HepG2 (cell line): ENCODE results near the gene TOR4A. TPM values are rescaled to one million over a fixed set of nuclear protein-coding genes. Genes with fewer than 3 reads are reported as not detected.

ENCODE experiments used
- CTCF ChIP-seq: sonication (generic); formaldehyde crosslinking; IDR thresholded peaks from 2 replicates; pipeline ENCODE4 v1.5.0; 2020; ENCODE audit warnings: mild to moderate bottlenecking, missing genetic modification reagents, moderate library complexity
- ESRRA ChIP-seq: sonication (generic); formaldehyde crosslinking; IDR thresholded peaks from 2 replicates; pipeline ENCODE4 v1.5.1; 2020; ENCODE audit warnings: mild to moderate bottlenecking, low read depth, missing genetic modification reagents
- GTF3A ChIP-seq: sonication (generic); formaldehyde crosslinking; conservative IDR thresholded peaks from 2 replicates; pipeline ENCODE4 v1.4.0; 2020; ENCODE audit warnings: mild to moderate bottlenecking, missing genetic modification reagents
- KDM3A ChIP-seq: IDR thresholded peaks from 2 replicates; pipeline ENCODE4 v1.6.1; 2018; ENCODE audit warnings: low read depth, missing compliant biosample characterization
- MATR3 ChIP-seq: sonication (generic); formaldehyde crosslinking; IDR thresholded peaks from 2 replicates; pipeline ENCODE4 v1.4.0; 2020; ENCODE audit warnings: missing genetic modification reagents
- MZF1 ChIP-seq: sonication (generic); formaldehyde crosslinking; IDR thresholded peaks from 2 replicates; pipeline ENCODE4 v1.8.1; 2023; ENCODE audit warnings: mild to moderate bottlenecking, missing genetic modification reagents, borderline replicate concordance
- PATZ1 ChIP-seq: sonication (generic); formaldehyde crosslinking; IDR thresholded peaks from 2 replicates; pipeline ENCODE4 v1.4.0; 2020; ENCODE audit warnings: missing genetic modification reagents
- PTBP1 ChIP-seq: fragments of 200-400 bp; formaldehyde crosslinking; IDR thresholded peaks from 2 replicates; pipeline ENCODE4 v1.6.1; 2018; ENCODE audit warnings: low read length, low read depth; ENCODE audit not compliant: poor library complexity, severe bottlenecking
- RFXAP ChIP-seq: sonication (generic); formaldehyde crosslinking; IDR thresholded peaks from 2 replicates; pipeline ENCODE4 v1.4.0; 2020; ENCODE audit warnings: missing genetic modification reagents, borderline replicate concordance
- SMARCC2 ChIP-seq: fragments of 450-650 bp; IDR thresholded peaks from 2 replicates; pipeline ENCODE4 v1.6.1; 2017; ENCODE audit warnings: antibody characterized with exemption, mild to moderate bottlenecking
- SOX13 ChIP-seq, 3 experiments: fragments of 450-650 bp in 1 of 3; sonication (generic) in 1 of 3; formaldehyde crosslinking in 1 of 3; IDR thresholded peaks in 2 of 3; conservative IDR thresholded peaks in 1 of 3; 2 replicates each; pipeline versions ENCODE4 v1.5.0 to v1.6.1; 2016 to 2020; ENCODE audit warnings: antibody characterized with exemption in 1 of 3, mild to moderate bottlenecking in 1 of 3, missing compliant biosample characterization in 1 of 3, missing genetic modification reagents in 1 of 3, moderate library complexity in 1 of 3
- SOX5 ChIP-seq: IDR thresholded peaks from 2 replicates; pipeline ENCODE4 v1.6.1; 2016; ENCODE audit warnings: borderline replicate concordance
- ZMYM2 ChIP-seq: sonication (generic); formaldehyde crosslinking; IDR thresholded peaks from 2 replicates; pipeline ENCODE4 v1.8.0; 2022; ENCODE audit warnings: mild to moderate bottlenecking, missing genetic modification reagents
- ZNF253 ChIP-seq: sonication (generic); formaldehyde crosslinking; IDR thresholded peaks from 2 replicates; pipeline ENCODE4 v1.8.0; 2022; ENCODE audit warnings: mild to moderate bottlenecking, missing genetic modification reagents, borderline replicate concordance
- ZNF281 ChIP-seq: sonication (generic); formaldehyde crosslinking; IDR thresholded peaks from 2 replicates; pipeline ENCODE4 v1.4.0; 2020; ENCODE audit warnings: missing genetic modification reagents, borderline replicate concordance
- ZNF609 ChIP-seq: sonication (generic); formaldehyde crosslinking; IDR thresholded peaks from 2 replicates; pipeline ENCODE4 v1.4.0; 2020; ENCODE audit warnings: mild to moderate bottlenecking, missing genetic modification reagents, borderline replicate concordance
- ZNF839 ChIP-seq: sonication (generic); formaldehyde crosslinking; IDR thresholded peaks from 2 replicates; pipeline ENCODE4 v1.4.0; 2020; ENCODE audit warnings: missing genetic modification reagents, mild to moderate bottlenecking, borderline replicate concordance
- polyA plus RNA-seq, 8 experiments: library from polyadenylated mRNA; depleted of rRNA in 3 of 8; stranded (reverse) in 7 of 8; unstranded in 1 of 8; fragments of >200 nt; fragmentation: Illumina TruSeq in 4 of 8; extraction: Trizol in 4 of 8; gene quantifications; 2 replicates each; pipeline versions ENCODE4 v1.2.1 to v1.2.3, GENCODE V29; 2011 to 2016; ENCODE audit warnings: low read depth in 4 of 8, missing spikeins in 1 of 8, mixed read lengths in 1 of 8; ENCODE audit not compliant: insufficient read depth in 1 of 8
- total RNA-seq, 5 experiments: library from RNA; depleted of rRNA; stranded (reverse); fragments of >200 nt; fragmentation: Illumina TruSeq; extraction: Trizol; gene quantifications; 2 replicates each; pipeline ENCODE4 v1.2.3, GENCODE V29; 2016; ENCODE audit warnings: low read depth in 1 of 5

The TOR4A gene
- total and polyA plus RNA-seq, 2 of the 13 experiments (the other 11 are each of a cell fraction or from before 2014, with no cell fraction given): 11.1 to 14.2 TPM

GRCh38 chr9:137313956-137314560 lies 36.5 kb downstream of the TOR4A start (continued):
- no peak for TF ChIP-seq ZMYM2 (CRISPR knock-in tag)
- TF ChIP-seq SOX13 (IDR thresholded peaks at IDR 0.05): no peak
- TF ChIP-seq SOX13 (CRISPR knock-in tag; conservative IDR thresholded peaks at IDR 0.05 in 1 of 2, IDR thresholded peaks at IDR 0.05 in 1 of 2): 0 out of 4 replicates have a peak, but pooled peaks of 1 of the 2 experiments have one; percentile 1
- no peak for TF ChIP-seq MATR3
- no peak for TF ChIP-seq PATZ1 (CRISPR knock-in tag)
- no peak for TF ChIP-seq ESRRA (CRISPR knock-in tag)
- no peak for TF ChIP-seq SMARCC2
- no peak for TF ChIP-seq KDM3A
- no peak for TF ChIP-seq ZNF839
- no peak for TF ChIP-seq PTBP1
- no peak for TF ChIP-seq CTCF
- TF ChIP-seq ZNF253 (CRISPR knock-in tag): no peak
- no peak for TF ChIP-seq MZF1 (CRISPR knock-in tag)
- no peak for TF ChIP-seq ZNF609 (CRISPR knock-in tag)
- TF ChIP-seq SOX5: no peak
- no peak for TF ChIP-seq RFXAP (CRISPR knock-in tag)
- TF ChIP-seq GTF3A (CRISPR knock-in tag): no peak
- TF ChIP-seq ZNF281 (CRISPR knock-in tag): no peak
